RKO (cell line): ENCODE measurements around the gene MAPRE2.
"Not testable (repeated sequence)": the region's sequence is repeated elsewhere in the genome, so short reads cannot be mapped to it uniquely, and the experiment has no call there.

ENCODE experiments used
- DNase-seq: peaks from one replicate; pipeline ENCODE4 v3.0.0-alpha.2; 2016; ENCODE audit warnings: low spot score

MAPRE2 gene

DNA sequence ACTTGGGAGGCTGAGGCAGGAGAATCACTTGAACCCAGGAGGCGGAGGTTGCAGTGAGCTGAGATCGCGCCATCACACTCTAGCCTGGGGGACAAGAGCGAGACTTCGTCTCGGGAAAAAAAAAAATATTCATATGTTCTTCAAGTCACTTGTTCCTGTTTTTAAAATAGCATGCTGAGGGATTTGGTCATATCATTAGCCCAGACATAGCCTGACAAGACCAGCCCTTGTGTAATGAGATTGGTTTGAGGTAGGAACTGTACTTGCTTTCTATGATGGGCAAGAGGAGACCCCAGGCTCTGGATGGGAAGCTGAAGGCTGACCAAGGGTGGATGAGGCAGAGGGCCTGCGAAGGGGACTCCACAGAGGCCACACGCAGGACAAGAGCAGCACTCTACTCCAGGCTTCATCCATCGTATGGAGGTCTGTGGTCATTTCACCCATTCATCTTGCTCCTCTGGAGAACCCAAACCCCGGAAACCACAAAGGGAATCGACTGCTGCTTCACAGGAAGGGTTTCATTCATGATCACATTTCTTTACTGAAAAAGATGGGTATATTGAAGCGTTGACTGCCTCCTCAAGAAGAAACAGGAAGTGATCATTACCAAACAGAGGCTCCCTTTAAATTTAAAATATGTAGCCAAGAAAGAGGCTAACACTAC is 112.5 kb downstream of the MAPRE2 start:
- no peak for DNase-seq

DNA sequence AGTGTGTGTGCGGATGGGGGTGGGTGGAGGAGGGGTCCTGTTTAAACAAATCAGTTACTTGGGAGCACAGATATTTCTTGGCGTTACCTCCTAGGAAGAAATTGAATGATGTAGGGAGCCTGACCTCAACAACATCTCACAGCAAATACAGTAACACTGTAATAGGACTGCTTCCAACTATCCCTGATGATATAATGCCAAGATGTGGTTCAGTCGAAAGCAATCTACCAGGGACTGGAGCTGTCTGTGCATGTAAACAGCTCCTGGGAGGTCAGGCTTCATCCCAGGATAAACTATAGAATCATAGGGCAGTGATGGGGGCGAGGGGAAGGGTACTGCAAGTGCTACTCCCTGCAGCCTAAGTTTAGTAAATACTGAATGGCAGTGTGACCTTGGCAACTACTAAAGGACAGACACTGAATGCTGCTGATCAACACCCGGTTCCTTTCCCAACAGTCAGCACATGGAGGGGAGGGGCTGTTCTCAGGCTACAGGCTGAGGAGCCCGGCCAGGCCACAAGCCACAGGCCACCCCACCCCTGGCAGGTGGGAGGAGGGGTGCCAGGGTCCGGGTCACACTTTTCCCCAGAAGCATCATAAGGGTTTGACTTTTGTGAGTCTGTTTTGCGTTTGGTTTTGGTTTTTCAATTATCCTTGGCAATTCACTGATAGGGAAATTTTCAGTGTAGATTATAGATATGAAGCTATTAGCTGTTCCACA is 114.3 kb downstream of the MAPRE2 start:
- no peak for DNase-seq

DNA sequence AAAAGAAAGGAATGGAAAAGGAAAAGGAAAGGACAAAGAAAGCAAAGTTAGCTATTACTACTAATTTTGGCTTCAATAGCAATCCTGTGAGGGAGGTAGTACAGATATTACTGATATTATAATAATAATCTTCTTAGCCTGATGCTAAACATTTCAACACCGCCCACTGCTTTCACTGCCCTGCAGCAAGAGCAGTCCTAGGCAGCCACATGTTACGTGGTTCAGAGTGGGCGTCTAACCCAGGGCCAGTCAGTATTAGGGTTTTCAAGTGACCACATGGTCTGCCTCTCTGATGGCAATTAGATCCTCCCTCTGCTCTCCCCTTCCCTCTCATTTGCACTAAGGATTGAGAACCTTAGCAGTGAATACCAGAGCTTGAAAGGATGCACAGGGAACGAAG is 116.0 kb downstream of the MAPRE2 start:
- no peak for DNase-seq

DNA sequence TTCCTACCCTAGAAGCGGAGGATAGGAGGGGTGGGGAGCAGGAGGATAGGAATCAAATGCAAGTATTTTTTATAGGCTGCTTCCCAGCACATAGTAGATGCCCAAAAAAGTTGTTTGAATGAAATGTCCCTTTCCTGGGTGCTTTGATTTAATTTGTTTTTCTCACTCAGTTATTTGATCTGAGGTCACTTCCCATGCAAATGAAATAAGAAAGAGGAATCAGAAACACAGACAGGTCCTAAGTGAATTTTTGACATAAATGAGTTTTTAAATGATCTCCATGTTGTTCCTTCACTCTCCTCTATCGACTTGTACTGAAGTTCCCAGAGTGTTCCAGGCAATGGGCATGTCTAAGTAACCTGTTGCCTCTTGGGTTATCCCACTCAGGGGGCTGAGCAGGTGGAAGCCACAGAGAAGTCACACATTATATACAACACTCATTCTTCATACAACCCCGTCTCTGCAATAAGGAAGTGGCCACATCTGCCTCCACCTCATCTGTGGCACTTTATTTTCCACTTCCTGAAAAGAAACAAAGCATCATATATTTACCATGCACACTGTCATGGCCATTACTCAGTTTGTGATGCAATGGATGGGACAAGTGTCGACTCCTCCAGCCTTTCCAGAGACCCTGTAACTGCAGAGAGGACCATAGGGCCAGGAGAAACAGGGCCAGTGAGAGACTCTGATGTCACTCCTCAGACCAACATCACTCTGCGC is 117.7 kb downstream of the MAPRE2 start:
- DNase-seq, result no peak

DNA sequence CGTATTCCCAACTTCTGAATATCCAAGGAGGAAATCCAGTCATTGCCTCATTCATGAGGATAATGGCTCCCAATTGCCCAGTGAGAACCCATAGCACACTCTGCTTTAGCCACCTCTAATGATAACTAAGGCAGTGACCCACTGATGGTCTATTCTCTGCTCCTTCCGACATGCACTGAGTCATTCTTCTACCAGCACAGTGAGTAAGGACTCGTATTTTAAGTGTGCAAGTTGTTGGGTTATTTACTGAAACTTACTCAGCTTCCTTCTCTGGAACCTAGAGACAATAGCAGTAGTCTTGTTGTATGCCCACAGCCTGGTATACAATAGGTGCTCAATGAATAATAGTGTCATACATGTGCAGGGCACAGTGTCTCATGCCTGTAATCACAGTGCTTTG is 118.6 kb downstream of the MAPRE2 start:
- peak; percentile 47 for DNase-seq

DNA sequence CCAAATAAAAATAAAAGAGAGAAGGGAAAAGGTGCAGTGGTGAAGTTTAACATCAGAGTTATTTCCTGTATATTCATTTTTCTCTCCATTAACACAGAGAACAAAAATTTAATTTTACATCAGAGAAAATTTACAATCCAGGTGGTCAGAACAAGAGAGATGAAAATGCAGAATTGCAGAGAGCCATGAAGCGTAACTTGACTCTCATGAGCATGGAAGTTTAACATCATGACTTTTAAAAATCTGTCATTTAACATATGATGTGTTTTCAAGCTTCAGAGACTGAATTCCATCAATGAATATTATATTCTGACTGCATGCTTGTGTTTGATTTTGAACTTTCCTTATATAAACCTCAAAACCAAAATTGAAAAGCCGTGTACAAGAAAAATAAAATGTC is 120.3 kb downstream of the MAPRE2 start:
- DNase-seq, result no peak

DNA sequence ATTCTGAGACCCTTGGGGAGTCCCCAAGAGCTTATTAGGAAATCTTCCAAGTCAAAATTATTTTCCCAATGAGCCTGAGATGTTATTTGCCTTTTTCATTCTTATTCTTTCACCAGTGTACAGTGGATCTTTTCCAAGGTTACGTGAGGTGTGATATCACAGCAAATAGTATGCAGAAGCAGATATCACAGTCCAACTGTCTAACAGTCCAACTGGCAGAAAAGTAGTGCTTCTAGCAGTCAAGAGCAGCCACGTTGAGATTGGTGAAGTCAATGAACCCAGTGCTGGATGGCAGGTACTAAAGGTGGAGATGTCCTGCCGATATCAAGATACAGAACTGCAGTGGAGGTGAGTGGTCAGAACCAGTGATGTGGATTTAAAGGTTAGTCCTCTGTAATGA is 120.7 kb downstream of the MAPRE2 start:
- DNase-seq, result no peak

DNA sequence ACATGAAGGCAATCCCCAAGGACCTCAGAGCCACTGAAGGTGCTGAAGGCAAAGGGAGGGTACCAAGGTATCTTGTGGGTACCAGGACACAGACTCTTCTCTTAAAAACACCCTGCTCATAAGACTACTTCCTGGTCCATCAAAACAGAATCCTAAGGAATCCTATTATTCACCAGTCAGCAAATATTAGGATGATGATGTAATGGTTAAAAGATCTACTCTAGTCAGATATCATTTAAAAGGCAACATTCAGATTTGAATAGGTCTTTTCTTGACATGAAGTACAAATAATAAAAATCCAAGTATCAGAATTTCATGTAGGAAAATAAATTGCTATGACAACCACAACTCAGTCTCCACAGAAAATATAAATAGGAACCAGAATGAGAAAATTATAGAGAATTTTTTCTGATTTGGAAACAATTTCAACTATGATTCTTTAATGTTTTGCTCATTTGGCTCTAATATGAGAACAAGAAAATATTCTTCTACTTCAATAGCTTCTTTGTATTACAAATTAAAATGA is 121.9 kb downstream of the MAPRE2 start:
- no peak for DNase-seq

DNA sequence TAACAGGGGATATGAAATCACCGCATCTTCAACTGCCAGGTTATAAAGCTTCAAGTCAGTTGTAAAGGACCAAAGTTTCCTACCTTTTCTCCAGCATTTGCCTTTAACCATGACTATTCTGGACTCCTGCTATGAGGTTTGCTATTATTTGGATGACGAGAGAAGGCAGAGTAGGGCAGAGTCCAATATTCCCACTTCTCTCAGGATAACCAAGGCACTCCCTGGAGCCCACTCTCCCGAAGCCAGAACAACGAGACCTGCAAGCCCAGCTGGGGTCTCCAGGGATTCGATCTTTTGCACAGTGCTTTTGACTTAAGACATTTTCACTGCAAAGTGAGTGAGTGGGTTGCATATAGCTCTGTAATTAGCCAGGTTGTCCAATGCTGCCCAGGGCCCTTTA is 122.5 kb downstream of the MAPRE2 start:
- DNase-seq, result no peak

DNA sequence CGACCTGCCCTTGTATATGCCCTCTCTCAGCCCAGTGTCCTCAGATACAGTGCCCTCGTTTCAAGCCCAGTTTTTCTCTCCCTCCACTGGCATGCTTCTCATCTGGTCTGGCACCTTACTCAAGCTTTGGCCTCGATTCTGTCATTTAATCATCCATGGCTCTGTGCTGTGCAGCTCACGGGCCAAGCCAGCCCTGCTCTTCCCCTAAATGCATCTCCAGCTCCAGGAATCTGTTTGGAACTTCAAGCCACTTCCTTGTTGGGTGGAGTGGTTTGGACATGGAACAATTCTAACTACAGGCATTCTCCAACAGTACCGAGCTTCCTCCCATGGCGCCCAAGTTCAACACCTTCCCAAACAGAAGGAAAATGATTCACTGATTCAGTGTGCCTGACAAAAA is 122.9 kb downstream of the MAPRE2 start:
- DNase-seq, result no peak

DNA sequence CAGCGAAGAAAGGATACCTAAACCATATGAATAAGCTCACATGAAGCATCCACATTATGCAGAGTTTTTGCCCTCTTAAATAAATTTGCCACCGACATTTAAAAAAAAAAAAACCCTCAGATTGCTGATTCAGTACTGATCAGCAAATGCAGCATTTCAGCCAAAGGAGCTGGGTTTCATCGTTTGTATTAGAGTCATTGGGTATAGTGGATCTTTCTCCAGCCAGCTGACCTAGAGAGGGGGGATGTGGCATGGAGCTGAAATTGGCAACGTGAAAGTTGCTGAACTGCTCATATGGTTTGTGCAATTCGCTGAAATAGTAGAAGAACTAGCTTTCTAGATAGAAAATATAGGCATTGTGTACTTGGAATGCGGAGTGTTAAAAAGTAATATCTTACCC is 126.1 kb downstream of the MAPRE2 start:
- DNase-seq, result no peak

DNA sequence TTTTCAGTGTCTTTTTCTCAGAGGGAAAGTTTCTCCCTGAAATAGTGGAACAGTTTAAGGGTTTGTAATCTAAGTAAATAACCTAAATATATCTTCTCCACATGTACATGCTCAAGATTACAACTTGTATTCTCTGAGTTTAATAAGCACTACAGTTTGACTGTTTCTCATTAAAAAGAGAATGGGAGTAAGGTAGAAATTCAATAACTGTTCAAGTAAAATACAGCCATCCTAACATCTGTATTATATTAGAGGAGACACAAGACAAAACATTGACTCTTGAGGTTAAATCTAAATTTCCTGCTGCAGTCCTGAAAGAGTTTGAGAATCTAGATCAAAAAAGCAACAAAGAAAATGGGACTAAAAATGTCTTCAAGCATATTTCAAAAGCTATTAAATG is 126.6 kb downstream of the MAPRE2 start:
- DNase-seq, result no peak

DNA sequence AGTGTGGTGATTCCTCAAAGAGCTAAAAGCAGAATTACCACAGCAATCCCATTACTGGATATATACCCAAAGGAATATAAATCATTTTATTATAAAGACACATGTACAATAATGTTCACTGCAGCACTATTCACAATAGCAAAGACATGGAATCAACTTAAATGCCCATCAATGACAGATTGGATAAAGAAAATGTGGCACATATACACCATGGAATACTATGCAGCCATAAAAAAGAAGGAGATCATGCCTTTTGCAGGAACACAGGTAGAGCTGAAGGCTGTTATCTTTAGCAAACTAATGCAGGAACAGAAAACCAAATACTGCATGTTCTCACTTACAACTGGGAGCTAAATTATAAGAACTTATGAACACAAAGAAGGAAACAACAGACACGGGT is 129.1 kb downstream of the MAPRE2 start:
- not testable (repeated sequence) for DNase-seq

DNA sequence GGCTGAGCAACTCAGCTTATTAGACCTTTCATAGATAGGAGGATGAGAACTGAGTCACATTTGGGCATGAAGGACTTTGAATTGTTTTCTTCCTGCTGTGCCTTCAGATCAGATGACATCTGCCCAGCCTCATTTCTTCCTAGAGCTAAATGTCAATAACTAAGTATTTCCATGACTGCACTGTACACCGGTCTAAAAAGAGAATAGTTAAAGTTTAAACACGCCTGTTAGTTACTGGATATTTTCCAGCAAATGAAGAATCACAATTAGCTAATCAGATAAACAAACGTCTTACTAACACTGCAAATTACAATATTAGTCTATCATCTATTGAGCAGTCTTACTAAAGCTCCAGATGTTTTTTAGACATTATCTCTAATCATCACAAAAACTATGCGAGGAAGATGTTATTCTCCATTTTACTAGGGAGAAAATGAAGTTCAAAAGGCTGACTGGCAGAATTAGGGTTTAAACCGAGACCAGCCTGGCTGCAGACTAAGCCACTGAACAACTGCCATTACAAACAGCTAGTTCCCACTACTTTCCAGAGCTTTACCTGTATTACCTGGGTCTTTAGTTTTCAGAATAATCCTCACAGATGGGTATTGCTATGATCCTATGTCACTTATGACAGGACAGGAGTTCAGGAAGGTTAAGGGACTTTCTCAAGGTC is 130.2 kb downstream of the MAPRE2 start:
- DNase-seq, result no peak

DNA sequence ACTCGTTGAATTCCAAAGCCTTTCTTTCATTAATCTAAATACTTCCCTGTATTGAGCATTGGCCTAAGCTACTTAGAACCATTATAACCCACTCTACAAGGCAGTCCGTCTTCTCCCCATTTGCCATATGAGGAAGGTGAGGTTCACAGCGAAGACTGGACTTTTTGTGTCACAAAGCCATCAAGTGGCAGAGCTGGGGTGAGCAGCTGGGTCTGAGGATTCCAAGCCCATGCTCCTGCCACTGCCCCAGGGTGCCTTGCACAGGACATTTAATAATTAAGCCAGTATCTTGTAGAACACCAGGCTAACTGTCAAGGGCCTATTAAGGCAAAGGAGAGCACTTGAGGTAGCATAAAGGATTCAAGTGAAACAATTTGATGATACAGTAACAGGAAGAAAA is 130.8 kb downstream of the MAPRE2 start:
- no peak for DNase-seq

DNA sequence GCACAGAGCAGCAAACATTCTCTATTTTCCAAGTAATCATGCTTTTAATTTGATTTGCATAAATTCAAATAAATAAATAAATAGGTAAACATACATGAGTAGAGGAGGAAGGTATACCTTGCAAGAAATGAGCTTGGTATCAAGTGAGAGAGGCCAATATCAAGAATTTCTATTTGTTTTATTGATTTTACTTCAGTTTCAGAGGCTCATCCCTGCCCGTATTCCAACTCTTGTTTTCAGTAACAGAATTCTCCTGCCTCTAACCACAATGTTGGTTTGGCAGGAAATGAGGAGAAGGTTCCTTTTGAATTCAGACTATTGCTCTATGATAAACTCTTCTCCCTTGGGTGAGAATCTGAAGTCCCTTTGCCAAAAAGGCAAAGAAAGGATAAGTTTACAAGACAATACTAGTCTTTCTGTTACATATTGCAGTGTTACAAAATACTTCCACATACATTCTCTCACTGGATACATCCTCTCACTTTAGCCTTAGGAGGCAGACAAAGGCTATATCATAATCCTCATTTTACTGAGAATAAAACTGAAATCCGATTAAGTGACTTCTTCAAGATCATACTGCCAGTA is 131.3 kb downstream of the MAPRE2 start:
- DNase-seq, result no peak

DNA sequence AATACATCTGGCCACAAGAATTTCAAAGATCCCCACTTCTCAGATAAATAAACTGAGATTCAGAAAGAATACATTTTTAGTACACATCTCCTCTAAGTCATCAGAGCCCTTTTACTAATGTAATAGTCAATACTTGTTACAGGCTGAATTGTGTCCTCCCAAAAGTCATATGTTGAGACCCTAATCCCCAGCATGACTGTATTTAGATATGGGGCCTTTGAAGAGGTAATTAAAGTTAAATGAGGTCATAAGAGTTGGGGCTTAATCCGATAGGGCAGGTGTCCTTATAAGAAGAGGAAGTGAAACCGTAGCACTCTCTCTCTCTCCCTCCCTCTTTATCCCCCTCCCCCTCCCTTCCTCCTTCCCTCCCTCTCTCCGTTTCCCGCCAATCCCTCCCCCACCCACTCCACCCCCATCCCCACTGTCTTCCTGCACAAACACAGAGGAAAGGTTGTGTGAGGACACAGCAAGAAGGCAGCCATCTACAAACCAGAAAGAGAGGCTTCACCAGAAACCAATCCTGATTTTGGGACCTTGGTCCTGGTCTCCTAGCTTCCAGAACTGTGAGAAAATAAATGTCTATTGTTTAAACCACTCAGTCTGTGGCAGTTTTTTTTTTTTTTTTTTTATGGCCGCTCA is 133.0 kb downstream of the MAPRE2 start:
- DNase-seq, result no peak

DNA sequence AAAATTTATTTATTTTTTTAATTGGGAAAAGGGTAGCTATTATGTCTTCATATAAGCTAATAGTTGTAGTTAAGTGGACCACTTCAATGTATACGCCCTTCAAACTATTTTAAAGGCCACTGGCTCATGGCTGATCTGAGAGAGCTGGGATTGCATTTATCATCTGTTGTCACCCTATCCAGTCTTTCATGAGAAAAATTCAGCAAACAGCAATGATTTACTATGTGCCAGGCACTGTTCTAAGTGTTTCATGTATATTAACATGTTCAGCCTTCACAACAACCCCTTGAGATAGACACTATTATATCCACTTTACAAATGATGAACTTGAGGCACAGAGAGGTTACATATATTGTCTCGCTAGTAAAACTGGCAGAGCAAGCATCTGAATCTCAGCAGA is 133.5 kb downstream of the MAPRE2 start:
- no peak for DNase-seq

DNA sequence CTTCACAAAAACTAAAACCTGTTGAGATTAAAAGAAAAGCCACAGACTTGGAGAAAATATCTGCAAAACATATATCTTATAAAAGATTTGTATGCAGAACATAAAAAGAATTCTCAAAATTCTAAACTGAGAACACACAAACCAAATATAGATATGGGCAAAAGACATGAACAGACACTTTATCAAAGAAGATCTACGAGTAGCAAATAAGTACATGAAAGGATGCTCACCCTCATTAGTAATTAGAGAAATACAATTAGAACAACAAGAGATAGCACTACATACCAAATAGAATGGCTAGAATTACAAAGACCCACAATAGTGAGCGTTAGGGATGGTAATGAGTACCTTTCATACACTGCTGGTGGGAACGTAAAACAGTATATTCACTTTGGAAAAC is 135.7 kb downstream of the MAPRE2 start:
- no peak for DNase-seq

DNA sequence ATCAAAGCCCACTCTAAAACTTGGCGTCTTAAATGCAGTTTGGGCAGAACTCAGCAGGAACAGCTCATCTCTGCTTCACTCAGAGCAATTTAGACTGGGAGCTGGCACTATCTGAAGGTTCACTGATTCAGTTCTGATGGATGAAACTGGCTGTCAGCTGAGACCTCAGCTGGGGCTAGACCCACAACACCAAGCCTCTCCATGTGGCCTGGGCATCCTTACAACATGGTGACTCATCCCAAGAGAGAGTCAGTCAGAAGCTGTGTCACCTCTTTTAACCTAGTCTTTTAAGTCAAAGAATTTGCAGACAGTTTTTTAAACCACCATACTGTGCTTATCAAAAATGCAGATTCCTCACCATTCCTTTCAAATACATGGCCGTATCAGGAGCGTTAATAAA is 137.0 kb downstream of the MAPRE2 start:
- peak; percentile 86 for DNase-seq

DNA sequence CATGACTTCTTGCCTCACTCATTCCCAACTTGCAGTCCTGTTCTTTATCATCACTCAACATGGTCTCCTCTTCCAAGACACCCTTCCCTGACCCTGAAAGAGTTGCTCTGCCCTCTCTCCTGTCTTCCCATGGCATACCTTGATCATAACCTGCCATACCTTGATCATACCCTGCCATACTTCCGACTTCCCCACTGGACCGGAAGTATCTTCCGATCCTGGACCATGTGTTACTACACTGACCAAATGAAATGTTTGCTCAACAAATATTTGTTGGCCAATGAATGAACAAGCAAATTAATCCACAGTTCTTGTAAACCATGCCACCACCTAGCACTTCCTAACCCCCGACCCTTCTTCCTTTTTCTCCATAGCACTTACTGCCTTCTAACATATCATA is 138.7 kb downstream of the MAPRE2 start:
- no peak for DNase-seq

DNA sequence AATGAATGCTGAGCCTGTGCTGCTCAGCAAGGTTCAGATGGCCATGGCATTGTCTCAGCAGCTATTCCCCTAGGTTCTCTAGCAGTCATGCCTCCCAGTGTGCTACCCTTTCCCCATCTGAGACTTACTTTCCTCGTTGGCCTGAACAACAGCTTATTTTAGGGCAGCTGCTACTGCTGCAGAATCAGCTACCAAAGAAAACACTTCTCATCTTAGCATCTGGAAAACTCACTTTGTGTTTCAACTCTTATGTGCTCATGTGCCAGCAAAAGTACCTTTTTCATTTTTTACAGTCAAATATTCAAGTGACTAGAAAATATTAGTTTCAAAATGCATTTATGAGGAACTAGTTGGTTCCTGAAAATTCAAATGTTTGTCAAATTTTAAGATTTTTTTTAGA is 139.2 kb downstream of the MAPRE2 start:
- no peak for DNase-seq
